Rectal smooth muscle tissue (tissue), 1 donor: ENCODE measurements around the gene VMAC.

Experiments used
- H3K27ac ChIP-seq: one replicate; pipeline ENCODE4 v1.7.0; 2013; ENCODE audit warnings: low read depth, low read length, inconsistent platforms
- H3K27me3 ChIP-seq: one replicate; pipeline ENCODE4 v1.7.0; 2013; ENCODE audit warnings: low read length; ENCODE audit not compliant: control insufficient read depth, insufficient read depth
- H3K36me3 ChIP-seq: one replicate; pipeline ENCODE4 v1.7.0; 2013; ENCODE audit warnings: low read length; ENCODE audit not compliant: control insufficient read depth, insufficient read depth
- H3K4me1 ChIP-seq: one replicate; pipeline ENCODE4 v1.7.0; 2013; ENCODE audit warnings: low read length; ENCODE audit not compliant: control insufficient read depth, insufficient read depth
- H3K4me3 ChIP-seq: one replicate; pipeline ENCODE4 v1.7.0; 2013; ENCODE audit warnings: low read length
- H3K9ac ChIP-seq: one replicate; pipeline ENCODE4 v1.7.0; 2013; ENCODE audit warnings: low read length

VMAC gene

GRCh38 chr19:5956323-5956722 is 51.7 kb downstream of the VMAC start:
- Histone ChIP-seq H3K27me3 (no peaks in the 10 kb centered on the region), H3K9ac (no peak overlapping the region), H3K36me3 (no peaks in the 10 kb centered on the region), H3K27ac (peak overlapping the region; percentile 24), H3K4me1 (peaks cover 52% of the 10 kb centered on the region), H3K4me3 (no peak overlapping the region)

GRCh38 chr19:5956728-5957127 is 52.1 kb downstream of the VMAC start:
- peak overlapping the region; percentile 24 for H3K27ac ChIP-seq
- H3K36me3 ChIP-seq = no peaks in the 10 kb centered on the region
- peaks cover 49% of the 10 kb centered on the region for H3K4me1 ChIP-seq
- no peak overlapping the region for H3K4me3 ChIP-seq
- no peak overlapping the region for H3K9ac ChIP-seq
- H3K27me3 ChIP-seq = no peaks in the 10 kb centered on the region

- Histone ChIP-seq H3K4me3 (no peak overlapping the region), H3K4me1 (peaks cover 48% of the 10 kb centered on the region), H3K36me3 (no peaks in the 10 kb centered on the region), H3K27me3 (no peaks in the 10 kb centered on the region), H3K27ac (no peak overlapping the region), H3K9ac (no peak overlapping the region)
These were observed 52.5 kb downstream of the VMAC start for GRCh38 chr19:5957170-5957569.

- Histone ChIP-seq H3K27me3 (no peaks in the 10 kb centered on the region), H3K4me3 (no peak overlapping the region), H3K9ac (no peak overlapping the region), H3K36me3 (no peaks in the 10 kb centered on the region), H3K4me1 (peaks cover 43% of the 10 kb centered on the region), H3K27ac (no peak overlapping the region)
These were observed 53.6 kb downstream of the VMAC start for GRCh38 chr19:5958074-5958850.

GRCh38 chr19:5958851-5959122 is 54.1 kb downstream of the VMAC start:
- Histone ChIP-seq H3K9ac (no peak overlapping the region), H3K36me3 (no peaks in the 10 kb centered on the region), H3K4me1 (peaks cover 38% of the 10 kb centered on the region), H3K27ac (no peak overlapping the region), H3K4me3 (no peak overlapping the region), H3K27me3 (no peaks in the 10 kb centered on the region)

- H3K4me3 ChIP-seq = no peak overlapping the region
- no peaks in the 10 kb centered on the region for H3K27me3 ChIP-seq
- H3K27ac ChIP-seq = peak overlapping the region; percentile 16
- H3K4me1 ChIP-seq = peaks cover 32% of the 10 kb centered on the region
- H3K9ac ChIP-seq = no peak overlapping the region
- no peaks in the 10 kb centered on the region for H3K36me3 ChIP-seq
These were observed 54.8 kb downstream of the VMAC start for GRCh38 chr19:5959260-5960004.
